Stomach (tissue), 9 donors: ENCODE measurements around the gene CEACAM1. TPM values are rescaled to one million over a fixed set of nuclear protein-coding genes. Genes with fewer than 3 reads are reported as not detected.

Experiments
- DNase-seq, 2 donors: peaks; one replicate each; pipeline versions ENCODE4 v3.0.0 to v3.0.0-alpha.2; 2013 to 2019
- H3K27ac ChIP-seq, 5 donors: fragments of 200-600 bp in 4 of 5; sonication (generic) in 4 of 5; one replicate each; pipeline ENCODE4 v1.5.1; 2013 to 2019; ENCODE audit warnings: mild to moderate bottlenecking in 1 of 5, moderate library complexity in 1 of 5
- H3K27me3 ChIP-seq, 3 donors: fragments of 200-600 bp; sonication (generic); one replicate each; pipeline ENCODE4 v1.5.1; 2017 to 2019; ENCODE audit warnings: mixed run types in 1 of 3
- H3K36me3 ChIP-seq, 4 donors: fragments of 200-600 bp; sonication (generic); 1 replicate in 3 of 4; 2 replicates in 1 of 4; pipeline ENCODE4 v1.5.1; 2016 to 2019
- H3K4me1 ChIP-seq, 4 donors: fragments of 200-600 bp; sonication (generic); one replicate each; pipeline ENCODE4 v1.5.1; 2016 to 2019
- H3K4me3 ChIP-seq, 4 donors: fragments of 200-600 bp; sonication (generic) in 3 of 4; one replicate each; pipeline ENCODE4 v1.5.1; 2016 to 2019; ENCODE audit warnings: mild to moderate bottlenecking in 1 of 4
- H3K9me3 ChIP-seq, 4 donors: fragments of 200-600 bp; sonication (generic); one replicate each; pipeline ENCODE4 v1.5.1; 2016 to 2019
- EP300 ChIP-seq: sonication (generic); formaldehyde crosslinking; IDR thresholded peaks from one replicate; pipeline ENCODE4 v1.6.1; 2017; ENCODE audit warnings: antibody characterized with exemption
- POLR2A ChIP-seq, 4 donors: fragments of 450-650 bp; IDR thresholded peaks; one replicate each; pipeline ENCODE4 v1.6.1; 2016; ENCODE audit warnings: antibody characterized with exemption in 4 of 4, control low read depth in 2 of 4, mild to moderate bottlenecking in 1 of 4, moderate library complexity in 1 of 4
- POLR2AphosphoS5 ChIP-seq, 3 donors: sonication (generic); formaldehyde crosslinking; IDR thresholded peaks; one replicate each; pipeline ENCODE4 v1.6.1; 2016; ENCODE audit warnings: antibody characterized with exemption in 3 of 3
- WGBS, 5 donors: extraction: QIAGEN DNeasy Blood & Tissue Kit in 3 of 5; methylation state at CpG; one replicate each; pipeline versions ENCODE4 v1.1.5 to v1.1.7; 2013 to 2018; 5-methylcytosine and 5-hydroxymethylcytosine counted together
- intact Hi-C: fragments of 100-400 bp; cut with DNase I; formaldehyde crosslinking; loops from one replicate; pipeline ENCODE4 v1.15.1; 2023; ENCODE audit warnings: low total_unique reads
- polyA plus RNA-seq, 3 donors: library from polyadenylated mRNA; stranded (reverse); fragments of 200-250 nt; gene quantifications; one replicate each; pipeline ENCODE4 v1.2.3, GENCODE V29; 2013
- total RNA-seq, 5 donors: library from RNA; depleted of rRNA; stranded (reverse); fragments of >200 nt; gene quantifications; one replicate each; pipeline versions ENCODE4 v1.1.0 to v1.2.3, GENCODE V29; 2014 to 2016
- TF ChIP-seq, protein P1 (sequence below), 7 experiments: fragments of 450-650 bp in 4 of 7; fragments of 200-600 bp in 3 of 7; sonication (generic) in 3 of 7; IDR thresholded peaks; one replicate each; pipeline ENCODE4 v1.5.1; 2016 to 2019; ENCODE audit warnings: antibody characterized with exemption in 7 of 7, control low read depth in 2 of 7, mild to moderate bottlenecking in 1 of 7
- donor health status: healthy with polysubstance abuse.
- donor health status: Bipolar disorder and iron deficiency.
- donor health status: healthy.

CEACAM1 gene
- total and polyA plus RNA-seq, 8 donors = 0.45 to 99.2 (median 4.1) TPM

DNA sequence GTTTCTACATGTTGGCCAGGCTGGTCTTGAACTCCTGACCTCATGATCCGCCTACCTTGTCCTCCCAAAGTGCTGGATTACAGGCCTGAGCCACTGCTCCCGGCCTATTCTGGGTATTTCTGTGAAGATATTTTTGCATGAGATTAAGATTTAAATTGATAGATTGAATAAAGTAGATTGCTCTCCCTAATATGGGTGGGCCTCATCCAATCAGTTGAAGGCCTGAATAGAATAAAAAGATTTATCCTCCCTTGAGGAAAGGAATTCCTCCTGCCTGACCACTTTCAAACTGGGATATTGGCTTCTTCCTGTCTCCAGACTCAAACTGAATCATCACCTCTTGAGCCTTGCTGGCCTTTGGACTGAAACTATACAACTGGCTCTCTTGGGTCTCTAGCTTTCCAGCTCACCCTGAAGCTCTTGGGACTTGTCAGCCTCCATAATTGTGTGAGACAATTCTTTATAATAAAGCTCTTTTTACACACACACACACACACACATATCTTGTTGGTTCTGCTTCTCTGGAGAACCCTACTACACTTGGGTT is 49.4 kb downstream of the CEACAM1 start:
- 91 to 96% (median 93%) methylated on average over 2 of the region's 2 CpGs for WGBS, 5 donors
- DNase-seq = no peak
- Histone ChIP-seq H3K4me1 (peaks cover 7 to 17% (median 10%) of the 10 kb centered on the region in 4 donors), H3K27me3 (no peaks in the 10 kb centered on the region), H3K4me3 (no peak overlapping the region), H3K9me3 (no peaks in the 10 kb centered on the region), H3K36me3 (no peaks in the 10 kb centered on the region), H3K27ac (no peak overlapping the region)
- no peak for TF ChIP-seq EP300
- no peak for TF ChIP-seq POLR2AphosphoS5 (IDR thresholded peaks at IDR 0.05)
- TF ChIP-seq, protein P1, sequence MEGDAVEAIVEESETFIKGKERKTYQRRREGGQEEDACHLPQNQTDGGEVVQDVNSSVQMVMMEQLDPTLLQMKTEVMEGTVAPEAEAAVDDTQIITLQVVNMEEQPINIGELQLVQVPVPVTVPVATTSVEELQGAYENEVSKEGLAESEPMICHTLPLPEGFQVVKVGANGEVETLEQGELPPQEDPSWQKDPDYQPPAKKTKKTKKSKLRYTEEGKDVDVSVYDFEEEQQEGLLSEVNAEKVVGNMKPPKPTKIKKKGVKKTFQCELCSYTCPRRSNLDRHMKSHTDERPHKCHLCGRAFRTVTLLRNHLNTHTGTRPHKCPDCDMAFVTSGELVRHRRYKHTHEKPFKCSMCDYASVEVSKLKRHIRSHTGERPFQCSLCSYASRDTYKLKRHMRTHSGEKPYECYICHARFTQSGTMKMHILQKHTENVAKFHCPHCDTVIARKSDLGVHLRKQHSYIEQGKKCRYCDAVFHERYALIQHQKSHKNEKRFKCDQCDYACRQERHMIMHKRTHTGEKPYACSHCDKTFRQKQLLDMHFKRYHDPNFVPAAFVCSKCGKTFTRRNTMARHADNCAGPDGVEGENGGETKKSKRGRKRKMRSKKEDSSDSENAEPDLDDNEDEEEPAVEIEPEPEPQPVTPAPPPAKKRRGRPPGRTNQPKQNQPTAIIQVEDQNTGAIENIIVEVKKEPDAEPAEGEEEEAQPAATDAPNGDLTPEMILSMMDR (IDR thresholded peaks at IDR 0.05) = no peak
- no peak for TF ChIP-seq POLR2A (IDR thresholded peaks at IDR 0.05)
- intact Hi-C loops = no loop called here

DNA sequence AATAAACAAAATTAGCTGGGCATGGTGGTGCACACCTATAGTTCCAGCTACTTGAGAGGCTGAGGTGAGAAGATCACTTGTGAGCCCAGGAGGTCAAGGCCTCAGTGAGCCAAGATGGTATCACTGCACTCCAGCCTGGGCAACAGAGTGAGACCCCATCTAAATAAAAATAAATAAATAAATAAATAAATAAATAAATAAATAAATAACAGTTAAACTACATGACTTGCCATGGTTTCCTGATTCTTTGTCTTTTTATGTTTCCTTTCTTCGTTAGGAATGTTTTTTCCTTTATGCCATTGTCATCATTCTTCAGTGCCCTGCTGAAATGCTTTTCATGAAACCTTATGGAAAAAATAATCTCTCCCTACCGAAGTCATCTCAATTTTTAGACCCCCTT is 50.3 kb downstream of the CEACAM1 start:
- WGBS, 5 donors = 90 to 97% (median 94%) methylated on average over 2 of the region's 2 CpGs
- Histone ChIP-seq H3K27me3 (no peaks in the 10 kb centered on the region), H3K36me3 (no peaks in the 10 kb centered on the region), H3K4me1 (peaks cover 7 to 17% (median 10%) of the 10 kb centered on the region in 4 donors), H3K4me3 (no peak overlapping the region), H3K27ac (no peak overlapping the region), H3K9me3 (no peaks in the 10 kb centered on the region)
- no peak for DNase-seq
- intact Hi-C loops = no loop called here
- no peak for TF ChIP-seq POLR2A (IDR thresholded peaks at IDR 0.05)
- TF ChIP-seq EP300 = no peak
- TF ChIP-seq POLR2AphosphoS5 (IDR thresholded peaks at IDR 0.05) = no peak
- TF ChIP-seq, protein P1 (IDR thresholded peaks at IDR 0.05) = no peak

DNA sequence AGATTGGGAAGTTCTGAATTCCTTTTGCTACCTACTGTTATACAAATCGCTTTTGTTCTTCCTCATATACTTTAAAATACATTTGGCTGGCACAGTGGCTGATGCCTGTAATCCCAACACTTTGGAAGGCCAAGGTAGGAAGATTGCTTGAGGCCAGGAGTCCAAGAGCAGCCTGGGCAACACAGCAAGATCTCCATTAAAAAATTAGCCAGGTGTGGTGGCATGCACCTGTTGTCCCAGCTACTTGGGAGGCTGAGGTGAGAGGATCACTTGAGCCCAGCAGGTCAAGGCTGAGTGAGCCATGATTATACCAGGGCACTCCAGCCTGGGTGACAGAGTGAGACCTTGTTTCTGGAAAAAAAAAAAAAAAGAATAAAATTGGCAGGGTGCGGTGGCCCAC is 51.2 kb downstream of the CEACAM1 start:
- no peaks in the 10 kb centered on the region for H3K27me3 ChIP-seq
- no peaks in the 10 kb centered on the region for H3K9me3 ChIP-seq
- no peak for TF ChIP-seq POLR2AphosphoS5 (IDR thresholded peaks at IDR 0.05)
- TF ChIP-seq, protein P1 (IDR thresholded peaks at IDR 0.05) = no peak
- no peak for TF ChIP-seq POLR2A (IDR thresholded peaks at IDR 0.05)
- TF ChIP-seq EP300 = no peak
- 91 to 98% (median 92%) methylated on average over 2 of the region's 2 CpGs for WGBS, 5 donors
- no peak overlapping the region for H3K4me3 ChIP-seq
- no peak overlapping the region for H3K27ac ChIP-seq
- DNase-seq = no peak
- peaks cover 7 to 17% (median 10%) of the 10 kb centered on the region in 4 donors for H3K4me1 ChIP-seq
- no peaks in the 10 kb centered on the region for H3K36me3 ChIP-seq
- intact Hi-C loops = no loop called here

DNA sequence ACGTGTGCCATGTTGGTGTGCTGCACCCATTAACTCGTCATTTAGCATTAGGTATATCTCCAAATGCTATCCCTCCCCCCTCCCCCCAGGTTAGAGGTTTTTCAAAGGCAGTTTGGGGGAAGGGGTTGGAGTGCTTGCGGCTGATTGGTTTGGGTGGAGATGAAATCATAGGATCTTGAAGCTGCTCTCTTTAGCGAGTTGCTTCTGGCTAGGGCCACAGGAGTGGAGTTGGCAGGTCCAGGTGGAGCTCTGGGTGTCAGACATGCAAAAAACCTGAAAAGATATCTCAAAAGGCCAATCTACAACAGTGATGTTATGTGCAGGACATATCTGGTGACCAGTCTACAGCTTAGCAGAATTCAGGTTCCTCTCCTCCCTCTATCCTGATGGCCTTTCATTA is 52.9 kb downstream of the CEACAM1 start:
- Histone ChIP-seq H3K27ac (no peak overlapping the region), H3K27me3 (no peaks in the 10 kb centered on the region), H3K9me3 (no peaks in the 10 kb centered on the region), H3K36me3 (no peaks in the 10 kb centered on the region), H3K4me3 (no peak overlapping the region), H3K4me1 (peaks cover 0 to 6% (median 3%) of the 10 kb centered on the region in 4 donors)
- intact Hi-C loops = no loop called here
- TF ChIP-seq POLR2A (IDR thresholded peaks at IDR 0.05) (no peak), POLR2AphosphoS5 (IDR thresholded peaks at IDR 0.05) (no peak), EP300 (no peak)
- TF ChIP-seq, protein P1 (IDR thresholded peaks at IDR 0.05) = no peak
- no peak for DNase-seq
- 69 to 82% (median 78%) methylated on average over 3 to 4 of the region's 4 CpGs for WGBS, 5 donors
